Suprapubic skin (tissue), 4 donors: Measurements from ENCODE around the gene FBXO38.

Experiments used
- CTCF ChIP-seq, 2 donors: fragments of 200-600 bp in 1 of 2; fragments of 450-650 bp in 1 of 2; sonication (generic) in 1 of 2; IDR thresholded peaks; one replicate each; pipeline ENCODE4 v1.5.1; 2016 to 2019; ENCODE audit warnings: antibody characterized with exemption in 2 of 2, mild to moderate bottlenecking in 1 of 2, moderate library complexity in 1 of 2
- EP300 ChIP-seq: sonication (generic); formaldehyde crosslinking; IDR thresholded peaks from one replicate; pipeline ENCODE4 v1.6.1; 2017; ENCODE audit warnings: antibody characterized with exemption
- POLR2A ChIP-seq, 2 donors: fragments of 450-650 bp; IDR thresholded peaks; one replicate each; pipeline ENCODE4 v1.6.1; 2017; ENCODE audit warnings: antibody characterized with exemption in 2 of 2, mild to moderate bottlenecking in 2 of 2, moderate library complexity in 2 of 2
- POLR2AphosphoS5 ChIP-seq, 3 donors: sonication (generic); formaldehyde crosslinking; IDR thresholded peaks; one replicate each; pipeline ENCODE4 v1.6.1; 2017; ENCODE audit warnings: antibody characterized with exemption in 3 of 3

GRCh38 chr5:148418511-148418910 is 34.8 kb downstream of the FBXO38 start:
- TF ChIP-seq CTCF (IDR thresholded peaks at IDR 0.05) = no peak
- no peak for TF ChIP-seq POLR2A (IDR thresholded peaks at IDR 0.05)
- TF ChIP-seq POLR2AphosphoS5 (IDR thresholded peaks at IDR 0.05) = no peak
- no peak for TF ChIP-seq EP300
